NB4 (cell line): ENCODE measurements around the gene SLC35F6.

Experiments
- MYC ChIP-seq: IDR thresholded peaks from 2 replicates; pipeline ENCODE4 v1.6.1; 2011; ENCODE audit warnings: low read depth, low read length
- POLR2A ChIP-seq: IDR thresholded peaks from 2 replicates; pipeline ENCODE4 v1.6.1; 2011; ENCODE audit warnings: mild to moderate bottlenecking; ENCODE audit not compliant: insufficient read length; ENCODE audit errors: extremely low read depth
- TF ChIP-seq, protein P1 (sequence below): IDR thresholded peaks from one replicate; pipeline ENCODE4 v1.5.1; 2012; ENCODE audit warnings: low read depth, low read length
- TF ChIP-seq, protein P2 (sequence below): IDR thresholded peaks from 2 replicates; pipeline ENCODE4 v1.6.1; 2011; ENCODE audit warnings: low read depth, low read length

DNA sequence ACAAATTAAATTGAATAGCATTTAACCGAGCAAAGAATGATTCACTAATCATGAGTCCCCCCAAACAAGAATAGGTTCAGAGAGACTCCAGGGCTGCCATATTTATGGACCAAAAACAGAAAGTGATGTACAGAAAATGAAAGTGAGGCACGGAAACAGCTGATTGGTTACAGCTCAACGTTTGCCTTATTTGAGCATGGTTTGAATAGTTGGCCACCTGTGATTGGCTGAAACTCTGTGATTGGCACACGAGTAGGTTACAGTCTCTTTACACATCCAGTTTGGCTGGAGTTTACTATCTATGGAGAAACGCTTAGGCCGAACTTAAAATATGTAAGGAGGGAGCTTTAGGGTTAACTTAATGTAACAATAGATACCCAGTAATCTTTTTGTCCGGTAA, 56.8 kb downstream of the SLC35F6 start:
- TF ChIP-seq POLR2A (no peak), MYC (no peak)
- TF ChIP-seq, protein P1, sequence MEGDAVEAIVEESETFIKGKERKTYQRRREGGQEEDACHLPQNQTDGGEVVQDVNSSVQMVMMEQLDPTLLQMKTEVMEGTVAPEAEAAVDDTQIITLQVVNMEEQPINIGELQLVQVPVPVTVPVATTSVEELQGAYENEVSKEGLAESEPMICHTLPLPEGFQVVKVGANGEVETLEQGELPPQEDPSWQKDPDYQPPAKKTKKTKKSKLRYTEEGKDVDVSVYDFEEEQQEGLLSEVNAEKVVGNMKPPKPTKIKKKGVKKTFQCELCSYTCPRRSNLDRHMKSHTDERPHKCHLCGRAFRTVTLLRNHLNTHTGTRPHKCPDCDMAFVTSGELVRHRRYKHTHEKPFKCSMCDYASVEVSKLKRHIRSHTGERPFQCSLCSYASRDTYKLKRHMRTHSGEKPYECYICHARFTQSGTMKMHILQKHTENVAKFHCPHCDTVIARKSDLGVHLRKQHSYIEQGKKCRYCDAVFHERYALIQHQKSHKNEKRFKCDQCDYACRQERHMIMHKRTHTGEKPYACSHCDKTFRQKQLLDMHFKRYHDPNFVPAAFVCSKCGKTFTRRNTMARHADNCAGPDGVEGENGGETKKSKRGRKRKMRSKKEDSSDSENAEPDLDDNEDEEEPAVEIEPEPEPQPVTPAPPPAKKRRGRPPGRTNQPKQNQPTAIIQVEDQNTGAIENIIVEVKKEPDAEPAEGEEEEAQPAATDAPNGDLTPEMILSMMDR, result no peak
- TF ChIP-seq, protein P2, sequence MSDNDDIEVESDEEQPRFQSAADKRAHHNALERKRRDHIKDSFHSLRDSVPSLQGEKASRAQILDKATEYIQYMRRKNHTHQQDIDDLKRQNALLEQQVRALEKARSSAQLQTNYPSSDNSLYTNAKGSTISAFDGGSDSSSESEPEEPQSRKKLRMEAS, result no peak
